HG02610 (cell line): ENCODE measurements around the gene XPC.

Experiments
- ATAC-seq: cut with Tn5 transposase; IDR thresholded peaks from one replicate; pipeline ENCODE4 v1.9.1; 2021; ENCODE audit warnings: mild to moderate bottlenecking, moderate library complexity; ENCODE audit not compliant: unreplicated experiment

XPC gene

DNA sequence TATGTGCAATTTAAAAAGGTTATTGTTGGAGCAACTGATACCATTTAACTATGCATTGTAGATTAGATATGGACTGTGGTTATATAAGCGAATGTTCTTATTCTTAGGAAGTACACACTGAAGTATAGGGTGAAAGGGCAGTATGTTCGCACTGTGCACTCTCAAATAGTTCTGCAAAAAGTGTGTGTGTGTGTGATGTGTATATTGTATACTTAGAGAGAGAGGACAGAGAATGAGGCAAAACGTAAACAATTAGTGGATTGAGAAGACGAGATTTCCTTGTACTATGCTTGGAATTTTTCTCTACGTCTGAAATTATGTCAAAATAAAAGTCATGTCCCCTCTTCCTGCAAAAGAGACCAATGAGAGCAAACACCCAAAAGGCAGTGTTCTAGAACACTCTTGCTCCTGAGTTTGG is 30.6 kb upstream of the XPC start:
- ATAC-seq, result no peak

DNA sequence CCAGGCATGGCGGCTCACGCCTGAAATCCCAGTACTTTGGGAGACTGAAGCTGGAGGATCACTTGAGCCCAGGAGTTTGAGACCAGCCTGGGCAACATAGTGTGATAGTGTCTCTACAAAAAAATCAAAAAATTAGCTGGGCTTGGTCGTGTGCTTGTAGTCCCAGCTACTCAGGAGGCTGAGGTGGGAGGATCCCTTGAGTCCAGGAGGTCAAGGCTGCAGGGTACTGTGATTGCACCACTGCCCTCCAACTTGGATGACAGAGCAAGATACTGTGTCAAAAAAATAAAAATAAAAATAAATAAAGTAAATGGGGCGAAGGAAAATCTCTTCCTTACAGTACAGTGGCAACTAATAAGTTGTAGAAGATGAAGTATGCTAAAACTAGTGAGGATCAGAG is 29.8 kb upstream of the XPC start:
- ATAC-seq, result no peak

DNA sequence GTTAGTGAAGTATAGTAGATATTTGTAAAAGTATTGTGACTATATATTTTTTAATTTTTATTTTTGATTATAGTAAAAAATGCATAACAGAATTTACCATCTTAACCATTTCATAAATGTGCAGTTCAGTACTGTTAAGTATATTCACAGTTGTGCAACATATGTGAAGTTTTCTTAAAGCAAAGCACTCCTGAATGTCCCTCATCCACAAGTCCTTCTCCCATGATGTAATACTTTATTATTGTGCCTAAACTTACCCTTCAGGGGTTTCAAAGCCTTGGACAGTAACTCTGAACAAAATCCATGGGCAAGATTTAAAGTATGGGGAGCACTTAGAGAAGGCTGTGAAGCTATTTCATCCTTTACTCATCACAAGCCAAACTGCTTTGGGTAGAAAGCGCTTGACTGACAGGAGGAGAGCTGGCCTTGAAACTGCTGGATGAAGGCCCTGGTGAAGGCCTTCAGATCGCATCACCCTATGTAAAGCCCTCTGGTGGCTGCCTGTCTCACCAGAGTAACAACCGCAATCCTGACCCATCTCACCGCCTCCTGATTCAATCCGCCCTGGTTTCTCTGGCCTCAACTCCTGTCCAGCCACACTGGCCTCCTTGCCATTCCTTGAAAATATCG is 28.3 kb upstream of the XPC start:
- ATAC-seq, result no peak

DNA sequence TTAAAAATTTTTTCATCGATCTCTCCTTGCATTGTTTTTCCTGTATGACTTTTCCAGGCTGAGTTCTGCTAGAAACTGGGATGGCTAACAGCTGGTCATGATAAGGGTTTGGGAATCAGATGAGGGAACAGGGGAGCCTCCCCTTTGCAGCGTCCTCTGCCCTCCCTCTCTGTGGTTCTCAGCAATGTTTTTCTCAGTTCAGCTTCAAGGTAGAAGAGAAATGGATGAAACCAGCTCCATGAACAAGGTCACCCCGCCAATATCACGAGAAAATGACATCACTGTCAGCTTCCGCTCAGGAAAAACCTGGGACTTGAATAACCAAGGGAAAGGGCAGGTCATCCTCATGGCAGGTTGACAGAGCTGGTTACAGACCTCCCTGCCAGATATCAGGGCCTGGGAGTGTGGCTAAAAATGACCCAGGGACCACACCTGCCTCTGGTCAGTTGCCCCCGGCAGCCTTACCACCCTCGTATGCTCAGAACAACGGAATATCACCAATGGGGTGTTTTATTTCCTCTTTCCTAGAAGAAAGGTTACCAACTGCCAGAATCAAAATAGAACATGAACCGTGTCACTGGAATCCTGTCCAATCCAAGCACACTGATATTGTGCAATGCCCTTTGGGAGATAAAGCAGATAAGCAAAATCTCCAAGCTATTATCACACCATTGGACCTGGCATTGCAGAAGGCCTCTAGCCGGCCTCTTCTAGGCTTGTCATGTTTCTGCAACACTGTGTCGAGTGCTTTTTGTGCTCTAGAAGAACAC is 26.3 kb upstream of the XPC start:
- ATAC-seq, result no peak

DNA sequence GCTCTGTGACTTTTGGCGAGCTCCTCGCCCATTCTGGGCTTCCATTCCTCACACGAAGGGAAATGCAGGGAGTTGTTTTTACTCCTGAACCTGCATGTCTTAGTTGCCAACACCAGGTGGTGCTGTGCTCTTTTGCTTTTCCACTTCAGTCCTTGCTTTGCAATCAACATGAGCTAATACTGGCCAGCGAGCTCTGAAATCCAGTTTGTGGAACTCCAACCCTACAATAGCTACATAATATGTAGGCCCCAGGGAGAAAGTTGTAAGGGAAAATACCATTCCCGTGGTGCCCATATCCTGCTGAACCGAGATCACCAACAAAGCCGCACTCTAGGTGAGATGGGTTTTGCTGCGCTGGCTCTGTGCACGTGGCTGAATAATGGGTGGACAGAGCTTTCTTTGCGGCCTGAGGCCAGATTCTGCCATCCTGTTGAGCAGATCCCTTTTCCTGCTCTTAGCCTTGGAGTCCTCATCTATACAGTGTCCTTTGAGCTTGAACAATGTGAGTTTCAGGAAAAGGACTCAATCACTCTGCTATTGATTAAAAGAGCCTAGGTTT is 25.2 kb upstream of the XPC start:
- ATAC-seq, result peak; percentile 57

DNA sequence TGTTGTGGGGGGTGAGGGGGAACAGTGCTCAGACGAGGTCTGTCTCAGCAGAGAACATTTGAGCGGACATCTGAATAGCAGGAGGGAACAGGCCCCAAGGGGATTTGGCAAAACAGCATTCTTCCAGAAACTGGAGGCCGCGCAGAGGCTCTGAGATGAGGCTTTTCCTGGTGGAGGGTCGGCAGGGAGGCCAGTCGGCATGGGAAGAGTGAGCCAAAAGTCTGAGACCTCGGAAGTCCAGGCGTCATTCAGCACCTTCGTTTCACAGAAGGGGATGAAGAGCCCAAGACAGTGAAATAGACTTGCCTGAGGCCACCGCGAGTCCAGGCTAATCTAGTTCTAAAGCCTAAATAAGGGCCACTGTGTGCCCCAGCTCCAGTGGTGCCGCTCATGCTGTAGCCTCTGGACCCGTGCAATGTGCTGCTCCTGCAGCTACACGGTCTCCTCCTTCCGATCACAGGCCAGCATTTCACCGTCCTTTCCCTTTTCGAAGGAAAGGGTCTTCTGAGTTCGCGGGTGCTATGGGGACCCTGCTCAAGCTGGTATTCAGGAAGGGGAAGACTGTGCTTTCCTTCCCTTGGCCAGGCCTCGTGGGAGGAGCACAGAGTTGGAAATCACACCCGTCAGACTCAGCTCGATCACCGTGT is 24.6 kb upstream of the XPC start:
- ATAC-seq, result no peak

DNA sequence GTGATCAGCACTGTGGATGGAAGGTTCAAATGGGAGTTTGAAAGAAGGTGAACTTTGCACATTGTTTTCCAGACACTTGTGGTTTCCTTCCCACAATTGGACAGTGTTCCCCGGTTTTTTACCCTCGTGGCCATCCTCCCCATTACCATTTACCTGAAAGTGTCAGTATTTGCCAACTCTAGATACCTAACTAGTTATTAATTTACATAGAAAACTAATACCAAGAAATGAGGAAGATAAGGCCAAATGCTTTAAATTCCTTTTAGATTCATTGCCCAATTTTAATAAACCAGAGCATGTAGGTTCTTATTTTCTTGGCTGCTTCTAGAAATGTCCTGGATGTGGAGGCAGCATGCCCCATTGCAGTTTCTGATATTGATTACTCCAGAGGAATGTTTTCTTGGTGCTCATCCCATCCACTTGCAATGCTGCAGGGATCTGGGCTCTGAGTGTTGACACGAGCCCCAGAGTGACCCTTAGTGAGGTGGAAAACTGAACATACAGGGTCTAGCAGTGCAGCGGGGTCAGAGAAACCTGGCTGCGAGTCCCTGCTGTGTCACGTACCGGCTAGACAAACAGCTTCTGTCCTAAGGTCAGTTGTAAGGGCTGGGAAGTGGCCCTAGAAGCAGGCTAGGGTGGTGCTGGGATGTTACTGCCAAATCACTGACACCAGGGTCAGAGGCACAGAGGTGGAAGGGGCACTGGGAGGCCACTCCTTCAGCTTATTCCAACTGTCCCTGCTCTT is 23.7 kb upstream of the XPC start:
- no peak for ATAC-seq

DNA sequence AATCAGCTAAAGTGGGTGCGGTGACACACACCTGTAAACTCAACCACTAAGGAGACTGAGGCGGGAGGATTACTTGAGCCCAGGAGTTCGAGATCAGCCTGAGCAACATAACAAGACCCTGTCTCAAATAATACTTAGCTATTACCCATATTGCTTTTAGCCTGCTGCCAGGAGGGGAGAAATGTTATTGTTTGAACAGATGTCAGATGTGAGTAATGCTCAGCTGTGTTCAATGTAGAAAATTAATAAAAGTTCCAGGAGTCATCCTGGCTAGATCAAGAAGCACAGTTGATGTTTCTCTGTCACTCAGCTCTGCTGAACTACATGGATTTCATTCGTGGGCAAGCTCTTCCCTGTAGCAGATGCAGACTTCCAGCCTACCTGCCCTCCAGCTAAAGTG is 22.4 kb upstream of the XPC start:
- ATAC-seq, result no peak

DNA sequence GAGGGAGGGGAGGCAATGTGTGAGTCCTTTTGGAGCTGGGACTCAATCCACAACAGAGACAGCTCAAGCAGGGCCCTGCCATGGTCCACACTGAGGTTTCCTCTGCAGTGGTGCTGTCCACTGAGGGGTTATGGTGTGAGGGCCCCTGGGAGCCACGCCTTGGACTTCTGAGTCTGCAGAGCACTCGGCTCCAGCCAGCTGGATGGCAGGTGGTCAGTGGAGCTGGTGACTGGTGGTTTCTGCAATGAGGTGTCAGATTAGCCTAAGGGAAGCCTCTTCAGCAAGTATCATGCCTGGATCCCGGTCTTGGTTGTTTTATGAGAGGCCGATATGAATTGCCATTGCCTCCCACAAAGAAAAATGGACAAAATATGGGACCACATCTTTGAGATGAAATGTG is 21.9 kb upstream of the XPC start:
- ATAC-seq, result no peak

DNA sequence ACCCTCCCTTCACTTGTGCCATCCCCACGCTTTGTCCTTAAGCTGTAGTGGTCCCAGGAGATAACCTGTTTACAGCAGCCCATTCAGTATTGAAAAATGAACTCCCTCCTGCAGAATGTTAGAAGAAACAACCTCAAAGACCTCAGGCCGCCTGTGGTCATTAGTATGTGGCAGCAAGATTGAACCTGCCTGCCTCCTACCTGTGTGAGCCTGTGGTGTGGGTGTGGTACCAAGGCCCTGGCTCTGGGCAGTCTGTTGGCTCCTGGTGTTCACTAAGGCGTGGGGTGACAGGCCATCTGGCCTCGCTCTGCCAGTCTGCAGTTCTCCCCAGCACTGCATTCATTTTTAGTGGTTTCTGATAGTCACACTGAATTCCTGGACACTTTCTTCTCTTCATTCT is 21.2 kb upstream of the XPC start:
- no peak for ATAC-seq

DNA sequence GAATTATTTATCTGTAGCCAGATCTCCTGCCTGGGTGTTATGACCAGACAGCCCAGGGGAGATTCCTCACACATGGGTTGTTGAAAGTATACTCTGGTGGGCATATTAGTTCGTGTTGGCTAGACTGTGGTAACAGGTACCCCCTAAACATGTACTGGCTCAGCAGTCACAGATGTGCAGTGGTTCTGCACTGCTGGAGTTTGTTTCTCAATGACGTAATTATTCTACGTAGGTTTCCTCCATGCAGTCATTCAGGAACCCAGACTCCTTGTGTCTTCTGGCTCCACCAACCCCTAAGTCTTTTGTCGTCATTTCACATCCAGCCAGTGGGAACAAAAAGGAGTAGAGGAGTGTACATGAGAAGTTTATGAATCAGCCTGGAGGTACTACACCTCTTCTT is 16.5 kb upstream of the XPC start:
- ATAC-seq, result no peak

DNA sequence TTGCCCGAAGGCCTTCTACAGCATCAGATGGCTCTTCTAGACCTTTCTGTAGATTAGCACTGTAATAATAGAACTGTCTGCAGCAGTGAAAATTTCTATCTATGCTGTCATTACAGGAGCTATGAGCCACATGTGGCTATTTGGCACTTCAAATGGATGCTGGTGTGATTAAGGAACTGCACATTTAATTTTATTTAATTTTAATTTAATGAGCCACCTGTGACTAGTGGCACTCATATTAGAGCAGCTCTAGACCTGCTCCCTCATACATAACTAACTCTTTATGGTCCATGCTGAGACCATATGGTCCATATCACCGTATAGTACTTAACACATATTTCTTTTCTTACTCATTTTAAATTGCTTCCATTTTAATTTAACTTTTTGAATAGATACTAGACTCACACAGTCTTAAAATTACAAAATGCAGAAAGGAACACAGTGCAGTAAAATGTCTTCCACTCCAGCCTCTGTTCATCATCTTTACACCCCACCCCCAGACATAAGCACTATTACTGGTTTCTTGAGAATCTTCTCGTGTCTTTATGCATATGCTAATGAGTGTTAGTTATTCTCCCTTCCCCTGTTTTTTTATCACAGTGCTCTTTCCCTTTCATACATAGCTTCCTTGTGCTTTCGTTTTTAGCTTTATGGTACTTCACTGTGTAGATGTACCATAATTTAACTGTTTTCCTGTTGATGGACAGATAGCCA is 9.8 kb upstream of the XPC start:
- ATAC-seq, result no peak

DNA sequence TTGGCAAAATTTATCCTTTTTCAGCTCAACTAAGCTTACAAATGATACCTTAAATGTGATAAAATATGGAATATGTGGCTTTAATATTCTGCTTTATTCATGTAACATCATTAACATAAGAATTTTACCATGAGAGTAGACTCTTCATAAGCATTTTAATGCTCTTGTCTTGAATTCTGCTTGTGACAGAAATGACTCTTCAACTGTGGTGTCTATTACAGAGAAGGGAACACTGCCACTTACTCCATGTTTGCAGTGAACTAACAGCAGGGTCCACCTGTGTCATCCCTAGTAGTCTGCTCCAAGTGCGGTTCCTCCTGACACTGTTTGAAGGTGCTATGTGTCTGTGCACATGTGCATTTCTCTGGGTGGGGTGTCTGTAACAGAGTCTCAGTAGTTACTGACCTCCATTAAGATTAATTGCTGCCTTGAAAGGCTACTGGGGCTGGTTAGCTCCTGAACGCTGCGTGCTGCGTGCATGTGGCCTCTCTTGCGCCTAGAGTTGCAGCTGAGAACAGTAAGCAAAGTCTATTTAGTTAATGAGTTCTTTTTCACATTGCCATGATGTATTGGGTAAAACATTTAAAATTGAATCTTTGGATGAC is 8.6 kb upstream of the XPC start:
- ATAC-seq, result no peak

DNA sequence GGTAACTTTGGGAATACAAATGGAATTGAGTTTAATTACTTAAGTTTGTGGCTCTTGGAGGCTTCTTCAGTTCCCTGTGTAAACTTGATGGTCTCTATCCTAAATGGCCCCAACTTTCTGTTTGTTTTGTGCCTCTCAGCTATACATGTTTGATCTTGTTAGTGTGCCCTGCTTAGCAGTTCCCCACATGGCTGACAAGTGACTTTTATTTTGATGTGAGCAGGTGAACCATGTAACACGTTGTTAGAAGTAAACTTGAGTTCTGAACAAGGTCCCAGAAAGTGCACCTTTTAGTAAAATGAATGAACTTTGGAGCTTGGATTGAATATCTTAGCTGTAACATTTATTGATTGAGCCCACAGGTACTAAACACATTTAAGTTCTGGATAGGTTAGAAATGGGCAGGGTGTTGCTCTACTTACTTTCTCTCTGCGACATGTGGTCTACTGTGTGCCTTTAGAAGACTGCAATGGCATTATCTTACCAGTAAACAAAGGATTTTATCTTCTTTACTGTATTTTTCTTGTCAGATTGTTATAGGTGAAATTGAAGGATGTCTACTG is 4.7 kb upstream of the XPC start:
- ATAC-seq, result no peak

DNA sequence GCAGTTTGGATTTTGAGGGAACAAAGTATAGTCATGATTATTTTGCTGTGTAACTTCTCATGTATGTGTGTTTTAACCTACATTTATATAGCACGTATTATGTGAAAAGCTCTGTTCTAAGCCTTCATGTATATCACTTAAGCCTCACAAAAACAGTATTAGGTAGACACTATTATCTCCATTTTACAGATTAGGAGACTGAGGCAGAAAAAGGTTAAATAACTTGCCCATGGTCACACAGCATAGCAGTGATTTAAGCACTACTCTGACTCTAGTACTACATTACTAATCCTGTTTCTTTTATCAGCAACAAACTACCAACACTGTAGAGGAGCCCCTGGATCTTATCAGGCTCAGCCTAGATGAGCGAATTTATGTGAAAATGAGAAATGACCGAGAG is 2.9 kb upstream of the XPC start:
- ATAC-seq, result no peak

DNA sequence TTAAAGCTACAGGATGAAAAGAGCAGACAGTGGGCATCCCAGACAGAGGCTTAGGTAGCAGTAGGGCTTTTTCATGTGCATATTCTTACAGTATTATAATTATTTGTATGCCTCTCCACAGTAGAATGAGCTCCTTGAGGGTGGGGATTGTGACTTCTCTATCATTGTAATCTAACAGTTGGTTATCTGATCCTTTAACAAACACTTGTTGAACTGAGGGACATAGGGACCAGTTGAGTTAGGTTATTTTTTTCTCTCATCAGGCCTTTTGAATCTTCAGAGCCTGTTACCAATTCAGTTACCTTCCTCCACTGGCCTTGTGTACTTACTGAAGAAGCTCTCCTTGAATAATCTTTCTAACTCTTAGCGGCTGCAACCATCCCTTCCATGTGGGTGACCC is 1.4 kb upstream of the XPC start:
- no peak for ATAC-seq

DNA sequence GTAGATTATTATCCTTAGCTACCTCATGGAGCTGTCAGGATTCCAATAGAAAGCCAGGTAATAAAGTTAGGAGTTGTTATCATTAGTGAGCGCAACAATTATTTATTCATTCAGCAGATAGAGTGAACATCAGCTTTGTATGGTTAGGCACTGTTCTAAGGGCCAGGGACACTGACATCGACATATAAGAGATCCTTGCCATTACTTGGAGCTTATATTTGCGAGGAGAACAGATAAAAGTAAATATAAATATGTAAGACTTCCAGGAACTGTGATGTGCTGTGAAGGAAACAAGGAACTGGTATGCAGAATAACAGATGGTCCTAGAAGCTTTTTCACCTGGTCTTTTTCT is 689 bp upstream of the XPC start:
- ATAC-seq, result no peak

DNA sequence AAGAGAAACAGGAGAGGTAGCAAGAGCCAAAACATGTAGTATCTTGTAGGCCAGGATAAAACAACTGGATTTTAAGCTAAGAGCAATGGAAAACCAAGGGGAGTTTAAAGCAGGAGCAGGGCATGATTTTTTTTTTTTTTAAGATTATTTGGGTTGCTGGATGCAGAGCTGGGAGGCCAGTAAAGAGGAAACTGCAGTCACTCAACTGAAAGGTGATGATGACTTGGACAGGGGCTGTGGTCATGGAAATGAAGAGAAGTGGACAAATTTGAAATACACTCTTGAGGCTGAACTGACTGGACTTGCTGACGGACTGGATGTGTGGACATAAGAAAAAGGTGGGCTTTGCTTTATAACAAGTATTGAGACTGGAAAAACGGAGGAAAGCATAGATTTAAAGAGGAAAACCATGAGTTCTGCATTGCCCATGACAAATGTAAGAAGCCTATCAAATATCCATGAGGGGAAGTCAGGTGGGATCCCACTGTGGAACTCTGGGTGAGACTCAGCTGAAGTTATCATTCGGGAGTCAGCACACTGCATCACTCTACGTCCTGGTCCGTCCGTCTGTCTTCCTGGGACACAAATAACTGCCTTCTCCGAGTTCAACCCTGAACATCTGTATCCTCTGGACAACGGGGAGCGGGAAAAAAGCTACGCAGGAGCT is 688 bp downstream of the XPC start:
- ATAC-seq, result peak; percentile 2

DNA sequence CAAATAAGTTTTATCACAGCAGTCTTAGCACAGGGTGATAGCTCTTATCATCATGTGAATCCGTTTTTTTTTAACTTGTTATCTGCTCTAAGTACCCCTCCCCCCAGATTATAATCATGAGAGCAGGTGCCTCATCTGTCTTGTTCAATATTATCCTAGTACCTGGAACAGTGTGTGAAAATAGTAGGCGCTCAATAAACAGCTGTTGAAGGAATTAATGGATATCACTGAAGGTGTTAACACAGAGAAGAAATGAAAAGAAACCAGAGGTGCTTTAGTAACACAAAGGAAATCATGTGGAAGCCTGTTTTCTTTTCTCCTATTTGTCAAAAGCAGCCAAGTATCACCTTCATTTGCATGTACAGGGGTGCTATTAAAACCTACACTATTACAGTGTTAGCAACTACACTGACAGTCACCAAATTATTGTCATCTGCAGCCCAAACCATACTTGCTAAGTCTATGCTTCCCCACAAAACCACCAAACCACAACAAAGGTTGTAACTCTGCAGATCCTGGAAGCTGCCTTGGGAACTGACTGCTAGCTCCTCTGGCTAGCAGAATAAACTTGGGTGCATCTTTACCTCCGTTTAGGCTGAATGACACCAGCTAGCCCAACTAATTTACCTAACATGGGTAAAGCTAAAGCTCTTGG is 2.9 kb downstream of the XPC start:
- peak; percentile 42 for ATAC-seq
